H1 (cell line): Measurements from ENCODE around the gene CHRNA1.

ENCODE experiments used
- CTCF ChIP-seq, 3 experiments: IDR thresholded peaks; 1 replicate in 2 of 3; 2 replicates in 1 of 3; pipeline versions ENCODE4 v1.5.1 to v1.6.1; 2011; ENCODE audit warnings: low read length in 3 of 3, mild to moderate bottlenecking in 3 of 3, inconsistent platforms in 2 of 3, low read depth in 1 of 3, moderate library complexity in 1 of 3; ENCODE audit not compliant: insufficient read depth in 1 of 3; ENCODE audit errors: control extremely low read depth in 1 of 3
- GABPA ChIP-seq: IDR thresholded peaks from 2 replicates; pipeline ENCODE4 v1.6.1; 2011; ENCODE audit warnings: mild to moderate bottlenecking, low read length, moderate library complexity, borderline replicate concordance; ENCODE audit not compliant: insufficient read depth
- POLR2A ChIP-seq, 2 experiments: IDR thresholded peaks; 1 replicate in 1 of 2; 2 replicates in 1 of 2; pipeline ENCODE4 v1.6.1; 2011; ENCODE audit warnings: low read depth in 2 of 2, low read length in 2 of 2, mild to moderate bottlenecking in 2 of 2; ENCODE audit errors: control extremely low read depth in 1 of 2

DNA sequence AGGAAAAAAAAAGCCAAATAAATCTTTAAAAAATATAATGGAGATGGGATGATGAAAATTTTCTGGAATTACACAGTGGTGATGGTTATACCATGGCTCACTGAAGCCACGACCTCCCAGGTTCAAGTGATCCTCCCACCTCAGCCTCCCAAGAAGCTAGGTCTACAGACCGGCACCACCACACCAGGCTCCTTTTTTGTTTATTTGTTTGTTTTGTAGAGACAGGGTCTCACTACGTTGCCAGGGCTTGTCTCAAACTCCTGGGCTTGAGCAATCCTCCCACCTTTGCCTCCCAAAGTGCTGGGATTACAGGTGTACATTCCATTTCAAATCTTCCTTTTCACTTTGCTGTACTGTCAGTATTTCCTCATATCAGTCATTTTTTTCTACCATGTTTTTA is 61.7 kb downstream of the CHRNA1 start:
- TF ChIP-seq POLR2A (IDR thresholded peaks at IDR 0.05; ENCODE audit: control extremely low read depth in 1 of 2, low read depth in 2 of 2, low read length in 2 of 2) (no peak), CTCF (IDR thresholded peaks at IDR 0.05; ENCODE audit: control extremely low read depth in 1 of 3, insufficient read depth in 1 of 3, low read depth in 1 of 3, low read length in 3 of 3) (no peak), GABPA (no peak)
